Erythroblast (primary cell): Measurements from ENCODE around the gene MYO16.

Experiments used
- GATA1 ChIP-seq: IDR thresholded peaks from 2 replicates; pipeline ENCODE4 v1.6.1; 2011; ENCODE audit warnings: low read depth, mild to moderate bottlenecking, control low read depth, low read length, moderate library complexity
- POLR2A ChIP-seq: IDR thresholded peaks from 2 replicates; pipeline ENCODE4 v1.6.1; 2011; ENCODE audit warnings: mild to moderate bottlenecking, low read length

DNA sequence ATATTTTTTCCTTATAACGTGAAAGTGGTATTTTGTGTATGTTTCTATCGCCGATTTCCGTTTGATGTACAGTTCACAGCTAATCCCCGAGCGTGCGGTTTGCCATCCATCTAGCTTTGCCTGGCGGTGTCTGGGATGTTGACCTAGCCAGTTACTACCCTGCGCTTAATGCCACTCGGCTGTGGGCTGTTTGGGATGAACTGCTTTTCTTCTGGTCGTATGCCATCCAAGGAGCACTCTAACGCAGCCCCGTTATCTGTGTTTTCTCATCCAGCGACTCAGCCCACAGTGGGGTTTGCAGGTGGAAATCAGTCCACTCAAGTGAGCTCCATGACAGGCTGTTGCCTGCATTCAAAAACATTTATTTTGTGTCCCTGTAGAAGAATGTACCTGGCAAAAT lies 512.3 kb downstream of the MYO16 start:
- no peak for TF ChIP-seq POLR2A
- no peak for TF ChIP-seq GATA1
